ENCODE data around the gene ADRA2C. TPM values are rescaled to one million over a fixed set of nuclear protein-coding genes. Genes with fewer than 3 reads are reported as not detected.

ADRA2C gene
- total and polyA plus RNA-seq, 2 experiments from 2014 or later: 6.3 to 7.7 TPM

Other genes with a start within 250 kb of the ADRA2C start
- 184 and 191 TPM in 2 replicates for gene LRPAP1, start 234.0 kb upstream of the ADRA2C start, total RNA-seq
- gene LRPAP1, start 234.0 kb upstream of the ADRA2C start, polyA plus RNA-seq: 299 and 379 TPM in 2 replicates

Data from hepatocyte (in vitro differentiated cells).